Measurements from ENCODE around the gene CORO1C. TPM values are rescaled to one million over a fixed set of nuclear protein-coding genes. Genes with fewer than 3 reads are reported as not detected.
A peak's percentile ranks its signal among the peaks of the same experiment; 100 is the strongest.

CORO1C gene
- total RNA-seq, 2 donors from 2014 or later: 35.6 to 38.3 TPM

GRCh38 chr12:108694812-108695278 is 36.5 kb downstream of the CORO1C start:
- peak overlapping the region; percentile 77 for H3K27ac Mint-ChIP-seq
- H3K27me3 Mint-ChIP-seq (ENCODE audit: low read depth): no peaks in the 10 kb centered on the region
- DNase-seq (peak; percentile 35 to 46), ATAC-seq (replicated peaks in 1 of 2) (peak; percentile 18 to 22)
- peak overlapping the region; percentile 61 to 72 for H3K4me3 Mint-ChIP-seq
- H3K36me3 Mint-ChIP-seq (ENCODE audit: insufficient read depth in 2 of 2): peaks cover 2 to 7% of the 10 kb centered on the region in 2 donors
- peaks cover 0 to 3% of the 10 kb centered on the region in 2 donors for H3K9me3 Mint-ChIP-seq
- peaks cover 74% of the 10 kb centered on the region for H3K4me1 Mint-ChIP-seq (ENCODE audit: low read depth)

- Mint-ChIP-seq H3K36me3 (ENCODE audit: insufficient read depth in 2 of 2) (peaks cover 2 to 5% of the 10 kb centered on the region in 2 donors), H3K4me1 (ENCODE audit: low read depth) (peaks cover 85% of the 10 kb centered on the region), H3K9me3 (peaks cover 0 to 3% of the 10 kb centered on the region in 2 donors), H3K27ac (peak overlapping the region; percentile 64), H3K4me3 (peak overlapping the region; percentile 60 to 75), H3K27me3 (ENCODE audit: low read depth) (no peaks in the 10 kb centered on the region)
- DNase-seq (no peak), ATAC-seq (replicated peaks in 1 of 2) (no peak)
Measured at GRCh38 chr12:108693751-108694150, 37.6 kb downstream of the CORO1C start.

GRCh38 chr12:108693186-108693730 is 38.1 kb downstream of the CORO1C start:
- Mint-ChIP-seq H3K4me3 (peak overlapping the region; percentile 60 to 75), H3K36me3 (ENCODE audit: insufficient read depth in 2 of 2) (peaks cover 2 to 5% of the 10 kb centered on the region in 2 donors), H3K27ac (peak overlapping the region; percentile 64), H3K4me1 (ENCODE audit: low read depth) (peaks cover 90% of the 10 kb centered on the region), H3K9me3 (peaks cover 0 to 3% of the 10 kb centered on the region in 2 donors), H3K27me3 (ENCODE audit: low read depth) (no peaks in the 10 kb centered on the region)
- ATAC-seq (replicated peaks in 1 of 2) (no peak), DNase-seq (no peak)

- Mint-ChIP-seq H3K4me3 (peak overlapping the region; percentile 86 to 92), H3K36me3 (ENCODE audit: insufficient read depth in 2 of 2) (peaks cover 2 to 5% of the 10 kb centered on the region in 2 donors), H3K27ac (peak overlapping the region; percentile 93), H3K4me1 (ENCODE audit: low read depth) (peaks cover 91% of the 10 kb centered on the region), H3K9me3 (peaks cover 0 to 3% of the 10 kb centered on the region in 2 donors), H3K27me3 (ENCODE audit: low read depth) (no peaks in the 10 kb centered on the region)
- DNase-seq (no peak), ATAC-seq (replicated peaks in 1 of 2) (peak in 1 of 2 donors; percentile 1)
Measured at GRCh38 chr12:108691998-108692808, 39.1 kb downstream of the CORO1C start.

- H3K4me1 Mint-ChIP-seq (ENCODE audit: low read depth): peaks cover 89% of the 10 kb centered on the region
- H3K9me3 Mint-ChIP-seq: peaks cover 0 to 3% of the 10 kb centered on the region in 2 donors
- DNase-seq (peak; percentile 76 to 81), ATAC-seq (replicated peaks in 1 of 2) (peak; percentile 68)
- H3K27ac Mint-ChIP-seq: peak overlapping the region; percentile 93
- H3K36me3 Mint-ChIP-seq (ENCODE audit: insufficient read depth in 2 of 2): peaks cover 2 to 5% of the 10 kb centered on the region in 2 donors
- no peaks in the 10 kb centered on the region for H3K27me3 Mint-ChIP-seq (ENCODE audit: low read depth)
- peak overlapping the region; percentile 86 to 92 for H3K4me3 Mint-ChIP-seq
Measured at GRCh38 chr12:108691175-108691997, 39.9 kb downstream of the CORO1C start.

GRCh38 chr12:108690542-108691174 is 40.7 kb downstream of the CORO1C start:
- DNase-seq (no peak), ATAC-seq (replicated peaks in 1 of 2) (no peak)
- peak overlapping the region; percentile 86 to 92 for H3K4me3 Mint-ChIP-seq
- H3K4me1 Mint-ChIP-seq (ENCODE audit: low read depth): peaks cover 87% of the 10 kb centered on the region
- peaks cover 0 to 3% of the 10 kb centered on the region in 2 donors for H3K9me3 Mint-ChIP-seq
- H3K36me3 Mint-ChIP-seq (ENCODE audit: insufficient read depth in 2 of 2): peaks cover 2 to 5% of the 10 kb centered on the region in 2 donors
- no peaks in the 10 kb centered on the region for H3K27me3 Mint-ChIP-seq (ENCODE audit: low read depth)
- peak overlapping the region; percentile 95 for H3K27ac Mint-ChIP-seq

- DNase-seq (no peak), ATAC-seq (replicated peaks in 1 of 2) (no peak)
- Mint-ChIP-seq H3K27ac (peak overlapping the region; percentile 95), H3K4me3 (peak overlapping the region; percentile 86 to 92), H3K27me3 (ENCODE audit: low read depth) (no peaks in the 10 kb centered on the region), H3K4me1 (ENCODE audit: low read depth) (peaks cover 87% of the 10 kb centered on the region), H3K36me3 (ENCODE audit: insufficient read depth in 2 of 2) (peaks cover 1 to 2% of the 10 kb centered on the region in 2 donors), H3K9me3 (peaks cover 0 to 2% of the 10 kb centered on the region in 2 donors)
Measured at GRCh38 chr12:108690191-108690518, 41.2 kb downstream of the CORO1C start.

GRCh38 chr12:108689314-108690190 is 41.8 kb downstream of the CORO1C start:
- DNase-seq (peak; percentile 32 to 45), ATAC-seq (replicated peaks in 1 of 2) (peak; percentile 65 to 69)
- Mint-ChIP-seq H3K36me3 (ENCODE audit: insufficient read depth in 2 of 2) (no peaks in the 10 kb centered on the region), H3K27ac (peak overlapping the region; percentile 95), H3K4me3 (peak overlapping the region; percentile 86 to 92), H3K9me3 (no peaks in the 10 kb centered on the region), H3K4me1 (ENCODE audit: low read depth) (peaks cover 85% of the 10 kb centered on the region), H3K27me3 (ENCODE audit: low read depth) (no peaks in the 10 kb centered on the region)

- Mint-ChIP-seq H3K27me3 (ENCODE audit: low read depth) (no peaks in the 10 kb centered on the region), H3K27ac (no peak overlapping the region), H3K4me1 (ENCODE audit: low read depth) (peaks cover 61% of the 10 kb centered on the region), H3K9me3 (no peaks in the 10 kb centered on the region), H3K4me3 (no peak overlapping the region), H3K36me3 (ENCODE audit: insufficient read depth in 2 of 2) (no peaks in the 10 kb centered on the region)
- DNase-seq (no peak), ATAC-seq (replicated peaks in 1 of 2) (no peak)
Measured at GRCh38 chr12:108686780-108687179, 44.5 kb downstream of the CORO1C start.

GRCh38 chr12:108685469-108686260 is 45.7 kb downstream of the CORO1C start:
- peaks cover 50% of the 10 kb centered on the region for H3K4me1 Mint-ChIP-seq (ENCODE audit: low read depth)

GRCh38 chr12:108683906-108684556 is 47.3 kb downstream of the CORO1C start:
- H3K36me3 Mint-ChIP-seq (ENCODE audit: insufficient read depth in 2 of 2): peaks cover 0 to 1% of the 10 kb centered on the region in 2 donors
- peaks cover 33% of the 10 kb centered on the region for H3K4me1 Mint-ChIP-seq (ENCODE audit: low read depth)
- no peak for DNase-seq
- H3K27me3 Mint-ChIP-seq (ENCODE audit: low read depth): no peaks in the 10 kb centered on the region
- H3K9me3 Mint-ChIP-seq: no peaks in the 10 kb centered on the region
- H3K4me3 Mint-ChIP-seq: no peak overlapping the region
- ATAC-seq (replicated peaks in 1 of 2): no peak
- no peak overlapping the region for H3K27ac Mint-ChIP-seq

More at GRCh38 chr12:108685469-108686260, 45.7 kb downstream of the CORO1C start:
- no peak for DNase-seq
- Mint-ChIP-seq H3K36me3 (ENCODE audit: insufficient read depth in 2 of 2) (peaks cover 0 to 1% of the 10 kb centered on the region in 2 donors), H3K9me3 (no peaks in the 10 kb centered on the region), H3K27me3 (ENCODE audit: low read depth) (no peaks in the 10 kb centered on the region), H3K27ac (no peak overlapping the region), H3K4me3 (no peak overlapping the region)
- no peak for ATAC-seq (replicated peaks in 1 of 2)
